Natural killer cell (primary cell): ENCODE data around the gene NFKBIE. TPM values are rescaled to one million over a fixed set of nuclear protein-coding genes. Genes with fewer than 3 reads are reported as not detected.

Experiments used
- ATAC-seq, 3 donors: fragments of 150-1000 bp in 2 of 3; fragments of 200-7000 bp in 1 of 3; cut with Tn5 transposase; 1 replicate in 1 of 3; 2 replicates in 2 of 3; pipeline ENCODE4 v1.10.0; 2021; ENCODE audit warnings: mild to moderate bottlenecking in 2 of 3, moderate library complexity in 2 of 3
- DNase-seq, 2 donors: peaks; one replicate each; pipeline versions ENCODE4 v3.0.0 to v3.0.0-alpha.2; 2013 to 2021; ENCODE audit warnings: mixed read lengths in 1 of 2
- H3K27ac ChIP-seq: one replicate; pipeline ENCODE4 v1.5.1; 2013; ENCODE audit warnings: mild to moderate bottlenecking, low read length
- H3K27me3 ChIP-seq: one replicate; pipeline ENCODE4 v1.6.1; 2013; ENCODE audit warnings: low read length; ENCODE audit not compliant: control insufficient read depth, insufficient read depth
- H3K36me3 ChIP-seq: one replicate; pipeline ENCODE4 v1.6.1; 2013; ENCODE audit warnings: low read length; ENCODE audit not compliant: control insufficient read depth, insufficient read depth
- H3K4me1 ChIP-seq: one replicate; pipeline ENCODE4 v1.6.1; 2013; ENCODE audit warnings: low read length; ENCODE audit not compliant: control insufficient read depth, insufficient read depth
- H3K4me3 ChIP-seq: one replicate; pipeline ENCODE4 v1.5.1; 2013; ENCODE audit warnings: low read length
- H3K9me3 ChIP-seq: one replicate; pipeline ENCODE4 v1.6.1; 2013; ENCODE audit warnings: low read length; ENCODE audit not compliant: control insufficient read depth, insufficient read depth
- H3K27ac Mint-ChIP-seq, 2 donors: one replicate each; pipeline ENCODE4 v1.8.0; 2022; ENCODE audit warnings: mild to moderate bottlenecking in 2 of 2, mixed read lengths in 2 of 2, moderate library complexity in 1 of 2
- H3K27me3 Mint-ChIP-seq, 2 donors: one replicate each; pipeline ENCODE4 v1.8.0; 2022; ENCODE audit warnings: low read depth in 2 of 2, mixed read lengths in 2 of 2
- H3K36me3 Mint-ChIP-seq: one replicate; pipeline ENCODE4 v1.8.0; 2022; ENCODE audit warnings: mixed read lengths
- H3K4me1 Mint-ChIP-seq, 2 donors: one replicate each; pipeline ENCODE4 v1.8.0; 2022; ENCODE audit warnings: mixed read lengths in 2 of 2
- H3K4me3 Mint-ChIP-seq: one replicate; pipeline ENCODE4 v1.8.0; 2022; ENCODE audit warnings: mild to moderate bottlenecking, moderate library complexity, mixed read lengths
- H3K9me3 Mint-ChIP-seq, 2 donors: one replicate each; pipeline ENCODE4 v1.8.0; 2022; ENCODE audit warnings: mixed read lengths in 2 of 2
- WGBS: methylation state at CpG from one replicate; pipeline ENCODE4 v1.1.7; 2013; ENCODE audit warnings: missing lambda C conversion rate; ENCODE audit not compliant: insufficient coverage; 5-methylcytosine and 5-hydroxymethylcytosine counted together
- intact Hi-C: fragments of 100-400 bp; cut with micrococcal nuclease; formaldehyde crosslinking; loops from one replicate; pipeline ENCODE4 v1.14.2; 2022
- total RNA-seq, 4 donors: library from RNA; stranded (reverse); fragments of 120-200 nt in 1 of 4; gene quantifications; one replicate each; pipeline versions ENCODE4 v1.2.3 to v1.2.4, GENCODE V29; 2013 to 2022
- TF ChIP-seq, protein P1 (sequence below): fragments of 200-600 bp; IDR thresholded peaks from one replicate; pipeline ENCODE4 v1.8.0; 2022; ENCODE audit warnings: antibody characterized with exemption

Gene NFKBIE
- total RNA-seq, 3 donors from 2014 or later (not counting 1 experiment from before 2014, with no cell fraction given), result 44.9 to 61.5 (median 56.4) TPM

DNA sequence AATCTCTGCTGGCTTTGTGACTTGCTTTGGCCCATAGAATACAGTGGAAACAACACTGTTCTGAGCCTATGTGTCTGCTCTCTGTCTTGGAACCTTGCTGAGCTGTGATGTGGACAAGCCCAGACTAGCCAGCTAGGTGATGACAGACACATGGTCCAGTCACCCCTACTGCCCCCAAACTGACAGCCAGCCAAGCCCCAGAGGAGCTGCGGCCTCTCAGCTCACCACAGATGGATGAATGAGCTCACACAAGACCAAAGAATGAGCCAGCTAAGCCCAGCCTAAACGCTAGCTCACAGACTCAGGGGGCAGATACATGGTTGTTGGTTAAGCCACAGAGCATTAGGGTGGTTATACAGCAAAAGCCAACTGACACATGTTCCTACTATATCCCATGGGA is 43.7 kb upstream of the NFKBIE start:
- no peaks in the 10 kb centered on the region for H3K9me3 Mint-ChIP-seq
- H3K4me3 Mint-ChIP-seq, result no peak overlapping the region
- no peak overlapping the region for H3K4me3 ChIP-seq
- H3K27ac Mint-ChIP-seq, result no peak overlapping the region
- TF ChIP-seq, protein P1, sequence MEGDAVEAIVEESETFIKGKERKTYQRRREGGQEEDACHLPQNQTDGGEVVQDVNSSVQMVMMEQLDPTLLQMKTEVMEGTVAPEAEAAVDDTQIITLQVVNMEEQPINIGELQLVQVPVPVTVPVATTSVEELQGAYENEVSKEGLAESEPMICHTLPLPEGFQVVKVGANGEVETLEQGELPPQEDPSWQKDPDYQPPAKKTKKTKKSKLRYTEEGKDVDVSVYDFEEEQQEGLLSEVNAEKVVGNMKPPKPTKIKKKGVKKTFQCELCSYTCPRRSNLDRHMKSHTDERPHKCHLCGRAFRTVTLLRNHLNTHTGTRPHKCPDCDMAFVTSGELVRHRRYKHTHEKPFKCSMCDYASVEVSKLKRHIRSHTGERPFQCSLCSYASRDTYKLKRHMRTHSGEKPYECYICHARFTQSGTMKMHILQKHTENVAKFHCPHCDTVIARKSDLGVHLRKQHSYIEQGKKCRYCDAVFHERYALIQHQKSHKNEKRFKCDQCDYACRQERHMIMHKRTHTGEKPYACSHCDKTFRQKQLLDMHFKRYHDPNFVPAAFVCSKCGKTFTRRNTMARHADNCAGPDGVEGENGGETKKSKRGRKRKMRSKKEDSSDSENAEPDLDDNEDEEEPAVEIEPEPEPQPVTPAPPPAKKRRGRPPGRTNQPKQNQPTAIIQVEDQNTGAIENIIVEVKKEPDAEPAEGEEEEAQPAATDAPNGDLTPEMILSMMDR, result no peak
- peaks cover 11% of the 10 kb centered on the region for H3K4me1 ChIP-seq
- no peak for DNase-seq
- no peaks in the 10 kb centered on the region for H3K9me3 ChIP-seq
- no peak for ATAC-seq
- no peak overlapping the region for H3K27ac ChIP-seq
- 98% methylated on average over 2 of the region's 2 CpGs for WGBS
- H3K4me1 Mint-ChIP-seq, result peaks cover 18 to 31% of the 10 kb centered on the region in 2 donors
- H3K36me3 Mint-ChIP-seq, result peaks cover 8% of the 10 kb centered on the region
- peaks cover 45% of the 10 kb centered on the region for H3K36me3 ChIP-seq
- intact Hi-C loops, result no loop called here
- no peaks in the 10 kb centered on the region for H3K27me3 Mint-ChIP-seq
- H3K27me3 ChIP-seq, result no peaks in the 10 kb centered on the region

DNA sequence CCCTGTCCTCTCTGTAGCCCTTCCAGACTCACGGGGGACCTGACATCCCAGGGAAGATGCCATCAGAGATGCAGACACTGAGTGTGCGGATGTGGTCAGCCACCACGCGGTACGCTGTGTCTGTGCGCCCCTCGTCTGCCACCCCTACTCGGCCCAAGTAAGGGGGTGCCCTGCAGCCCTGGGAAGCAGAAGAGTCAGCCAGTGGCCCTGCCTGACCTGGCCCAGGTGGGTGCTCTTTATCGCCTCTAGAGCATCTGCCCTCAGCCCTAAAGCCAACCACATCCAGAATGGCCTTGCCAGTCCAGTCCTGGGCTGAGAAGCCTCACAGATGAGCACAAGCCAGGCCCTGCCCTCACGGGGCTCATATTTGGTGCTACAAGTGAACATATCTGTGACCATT is 41.9 kb upstream of the NFKBIE start:
- DNase-seq, result no peak
- peaks cover 8% of the 10 kb centered on the region for H3K36me3 Mint-ChIP-seq
- Histone ChIP-seq H3K4me3 (no peak overlapping the region), H3K4me1 (peaks cover 4% of the 10 kb centered on the region), H3K27me3 (no peaks in the 10 kb centered on the region), H3K27ac (no peak overlapping the region), H3K36me3 (peaks cover 63% of the 10 kb centered on the region), H3K9me3 (no peaks in the 10 kb centered on the region)
- intact Hi-C loops, result no loop called here
- no peak overlapping the region for H3K27ac Mint-ChIP-seq
- no peak overlapping the region for H3K4me3 Mint-ChIP-seq
- WGBS, result 96% methylated on average over 10 of the region's 10 CpGs
- H3K27me3 Mint-ChIP-seq, result no peaks in the 10 kb centered on the region
- H3K4me1 Mint-ChIP-seq, result peaks cover 3 to 15% of the 10 kb centered on the region in 2 donors
- ATAC-seq, result no peak
- H3K9me3 Mint-ChIP-seq, result no peaks in the 10 kb centered on the region
- TF ChIP-seq, protein P1, result no peak

DNA sequence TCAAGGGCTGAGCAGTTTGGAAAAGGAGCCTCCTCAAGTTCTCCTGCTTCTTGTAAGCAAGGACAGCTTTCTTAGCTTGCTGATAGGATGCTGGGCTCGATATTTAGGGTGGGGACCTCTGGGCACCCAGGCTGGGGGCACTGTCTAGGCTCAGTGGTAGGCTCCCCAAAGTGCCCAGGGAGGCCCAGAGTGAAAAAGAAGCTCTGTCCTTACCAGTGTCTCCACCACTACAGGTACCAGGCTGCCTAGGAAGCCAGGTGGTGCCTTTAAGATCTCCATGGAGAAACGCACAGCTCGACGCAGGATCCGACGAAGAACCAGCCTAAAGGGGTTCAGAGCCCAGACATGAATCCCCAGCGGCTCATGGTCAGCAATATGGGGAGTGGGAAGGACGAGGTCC is 41.4 kb upstream of the NFKBIE start:
- DNase-seq (no peak), ATAC-seq (no peak)
- no peak overlapping the region for H3K27ac Mint-ChIP-seq
- Histone ChIP-seq H3K9me3 (no peaks in the 10 kb centered on the region), H3K36me3 (peaks cover 68% of the 10 kb centered on the region), H3K4me1 (no peaks in the 10 kb centered on the region), H3K4me3 (no peak overlapping the region), H3K27me3 (no peaks in the 10 kb centered on the region), H3K27ac (no peak overlapping the region)
- TF ChIP-seq, protein P1, result no peak
- 97% methylated on average over 8 of the region's 8 CpGs for WGBS
- H3K36me3 Mint-ChIP-seq, result peaks cover 8% of the 10 kb centered on the region
- H3K4me1 Mint-ChIP-seq, result peaks cover 0 to 10% of the 10 kb centered on the region in 2 donors
- no peaks in the 10 kb centered on the region for H3K27me3 Mint-ChIP-seq
- no peaks in the 10 kb centered on the region for H3K9me3 Mint-ChIP-seq
- intact Hi-C loops, result no loop called here
- H3K4me3 Mint-ChIP-seq, result no peak overlapping the region

DNA sequence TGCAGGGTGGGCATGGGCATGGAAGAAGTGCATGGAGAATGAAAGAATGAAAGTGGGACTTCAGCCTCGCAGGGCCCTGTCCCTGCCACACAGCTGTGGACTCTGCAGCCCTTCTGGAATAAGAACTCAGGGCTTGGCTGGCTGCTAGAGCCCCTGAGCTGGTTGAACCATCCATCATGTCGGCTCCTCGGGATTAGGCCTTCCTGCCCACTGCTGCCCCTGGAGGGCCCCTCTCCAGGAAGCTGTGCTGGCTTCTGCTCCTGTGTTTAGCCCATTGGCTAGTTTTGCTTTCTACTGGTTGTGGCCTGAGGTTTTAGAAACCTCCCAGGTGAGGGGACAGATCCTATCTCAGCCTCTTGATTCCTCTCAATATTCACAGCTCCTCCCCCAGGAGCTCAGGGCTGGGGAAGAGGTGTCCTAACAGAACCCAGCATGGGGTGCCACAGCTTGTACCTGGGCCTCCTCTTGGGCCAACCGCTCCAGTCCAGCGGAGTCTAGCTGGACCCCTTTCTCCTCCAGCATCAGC is 39.9 kb upstream of the NFKBIE start:
- peaks cover 69% of the 10 kb centered on the region for H3K36me3 ChIP-seq
- Mint-ChIP-seq H3K27ac (no peak overlapping the region), H3K4me3 (no peak overlapping the region), H3K9me3 (no peaks in the 10 kb centered on the region), H3K36me3 (peaks cover 8% of the 10 kb centered on the region), H3K27me3 (no peaks in the 10 kb centered on the region), H3K4me1 (peaks cover 0 to 7% of the 10 kb centered on the region in 2 donors)
- no peaks in the 10 kb centered on the region for H3K9me3 ChIP-seq
- no peak overlapping the region for H3K27ac ChIP-seq
- TF ChIP-seq, protein P1, result no peak
- no peak overlapping the region for H3K4me3 ChIP-seq
- 96% methylated on average over 5 of the region's 5 CpGs for WGBS
- no peaks in the 10 kb centered on the region for H3K27me3 ChIP-seq
- no peaks in the 10 kb centered on the region for H3K4me1 ChIP-seq
- ATAC-seq (no peak), DNase-seq (no peak)
- intact Hi-C loops, result no loop called here
